ENCODE results near the gene MLLT3.

MLLT3 gene

DNA sequence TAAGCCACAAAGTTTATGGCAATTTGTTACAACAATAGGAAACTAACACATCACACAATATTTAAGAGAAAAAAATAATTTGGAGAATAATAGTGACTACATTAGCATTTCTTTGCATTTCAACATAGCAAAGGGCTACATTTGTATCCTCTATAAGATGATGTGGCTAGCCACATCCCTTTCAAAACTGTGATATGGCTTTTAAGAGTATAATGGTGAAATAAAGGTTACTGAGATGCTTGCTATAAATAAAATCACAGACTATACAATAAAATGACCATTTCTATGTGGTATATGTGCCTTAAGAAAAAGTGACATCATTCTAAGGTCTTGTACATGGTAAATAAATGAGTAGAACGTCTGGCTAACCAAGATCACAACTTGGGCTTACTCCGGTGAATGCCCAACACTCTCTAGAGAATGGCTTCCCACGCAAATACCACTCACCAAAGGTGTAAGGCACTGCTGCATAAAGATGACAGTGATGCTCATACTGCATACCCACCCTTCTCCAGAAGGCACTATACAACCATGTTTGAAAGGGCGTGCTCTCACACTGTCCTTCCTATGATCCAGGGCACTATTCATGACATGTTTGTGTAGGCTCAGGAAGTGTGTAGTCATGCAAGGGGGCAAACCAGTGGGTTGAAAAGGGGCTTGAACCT is 286.5 kb downstream of the MLLT3 start:
- no peak for DNase-seq (ENCODE audit: low read depth)

DNA sequence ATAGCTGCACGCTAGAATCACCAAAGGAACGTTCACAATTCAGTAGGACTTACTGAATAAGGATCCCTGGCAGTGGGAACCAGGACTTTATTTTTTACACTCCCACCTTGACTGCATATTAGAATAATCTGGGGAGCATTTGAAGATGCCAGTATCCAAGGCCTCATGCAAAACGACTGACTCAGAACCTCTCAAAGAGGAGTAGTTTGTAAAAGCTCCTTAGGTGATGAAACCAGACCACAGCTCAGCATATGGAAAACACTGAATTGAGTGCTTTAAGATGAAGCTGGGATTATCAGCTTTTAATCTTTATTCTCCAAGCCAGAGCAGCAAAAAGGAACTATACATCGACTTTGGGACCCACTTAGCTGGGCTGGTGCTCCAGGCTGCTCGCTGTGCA is 288.3 kb downstream of the MLLT3 start:
- no peak for DNase-seq (ENCODE audit: low read depth)

DNA sequence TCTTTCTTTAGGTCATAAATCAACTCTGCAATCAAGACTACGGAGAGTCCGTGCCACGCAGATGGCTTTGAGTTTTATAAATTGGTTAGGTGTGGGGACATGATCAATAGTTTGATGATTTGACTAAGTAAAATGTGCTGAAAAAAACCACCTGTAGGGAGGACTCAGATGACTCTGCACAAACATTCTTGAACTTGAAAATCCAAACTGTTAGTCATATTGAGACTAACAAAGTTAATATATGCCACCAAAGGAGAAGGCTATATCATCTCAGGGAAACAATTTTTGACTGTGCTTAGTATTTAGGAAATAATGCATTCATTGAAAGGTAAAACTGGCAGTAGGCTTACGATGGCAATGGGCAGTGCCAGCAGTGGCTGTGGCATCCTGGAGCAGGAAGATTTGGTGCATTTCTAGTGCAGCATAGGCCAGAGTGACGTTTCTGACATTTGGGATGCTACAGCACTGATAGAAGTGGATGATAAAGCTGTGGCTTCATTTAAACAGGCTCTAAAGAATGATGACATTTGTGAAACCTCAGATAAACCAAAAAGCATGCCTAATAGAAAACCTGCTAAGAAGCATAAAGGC is 291.1 kb downstream of the MLLT3 start:
- no peak for DNase-seq (ENCODE audit: low read depth)

DNA sequence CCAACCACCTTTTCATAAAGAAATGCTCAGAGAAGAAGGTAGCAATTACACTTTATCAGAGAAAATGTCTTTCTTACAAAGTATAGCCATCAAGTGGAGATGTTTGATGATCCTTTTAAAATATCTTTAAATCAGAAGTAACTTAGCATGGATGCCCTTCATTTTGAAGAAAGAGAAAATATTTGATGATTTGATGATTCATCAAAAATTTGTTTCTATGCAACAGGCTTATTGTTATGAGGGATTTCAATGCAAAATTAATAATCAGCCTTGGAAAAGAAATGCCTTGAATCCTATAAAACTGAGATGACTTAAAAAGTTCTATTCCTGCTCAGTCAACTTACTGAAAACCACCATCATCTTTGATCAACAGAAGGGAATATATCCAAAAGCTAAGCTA is 291.6 kb downstream of the MLLT3 start:
- no peak for DNase-seq (ENCODE audit: low read depth)

DNA sequence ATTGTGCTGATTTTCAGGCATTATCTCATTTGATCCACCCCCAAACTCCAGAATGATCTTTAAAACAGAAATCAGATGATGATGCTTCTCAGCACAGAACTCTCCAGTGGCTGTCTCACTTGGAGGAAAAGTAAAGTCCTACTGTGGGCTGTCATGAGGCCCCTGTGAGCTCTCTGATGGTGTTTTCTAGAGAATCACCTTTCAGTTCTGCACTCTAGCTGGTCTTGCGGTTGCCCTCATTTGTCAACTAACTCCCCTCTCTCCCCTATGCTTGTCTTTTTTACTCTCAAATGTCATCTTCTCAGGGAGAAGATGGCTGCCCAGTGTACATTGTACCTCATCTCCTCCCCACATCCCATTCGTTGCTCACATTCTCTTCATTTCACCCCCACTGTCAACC is 295.8 kb downstream of the MLLT3 start:
- DNase-seq (ENCODE audit: low read depth): no peak

DNA sequence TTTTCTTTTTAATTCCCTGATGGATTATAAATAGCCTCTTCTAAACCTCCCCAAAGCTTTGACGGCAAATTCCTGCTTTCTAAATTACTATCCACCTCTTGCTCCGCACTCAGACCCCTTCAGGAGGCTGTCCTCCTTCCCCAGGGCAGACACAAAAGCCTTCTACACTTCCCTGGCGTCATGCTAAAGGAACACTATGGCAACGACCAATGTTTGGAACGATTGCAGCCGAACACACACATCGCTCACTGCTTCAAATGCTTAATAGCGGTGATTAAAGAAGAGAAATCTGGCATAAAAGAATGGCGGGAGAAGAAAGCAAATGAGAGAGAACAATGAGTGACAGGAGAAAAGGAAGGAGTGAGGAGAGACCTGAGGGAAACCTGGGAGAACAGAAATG is 297.3 kb downstream of the MLLT3 start:
- no peak for DNase-seq (ENCODE audit: low read depth)

DNA sequence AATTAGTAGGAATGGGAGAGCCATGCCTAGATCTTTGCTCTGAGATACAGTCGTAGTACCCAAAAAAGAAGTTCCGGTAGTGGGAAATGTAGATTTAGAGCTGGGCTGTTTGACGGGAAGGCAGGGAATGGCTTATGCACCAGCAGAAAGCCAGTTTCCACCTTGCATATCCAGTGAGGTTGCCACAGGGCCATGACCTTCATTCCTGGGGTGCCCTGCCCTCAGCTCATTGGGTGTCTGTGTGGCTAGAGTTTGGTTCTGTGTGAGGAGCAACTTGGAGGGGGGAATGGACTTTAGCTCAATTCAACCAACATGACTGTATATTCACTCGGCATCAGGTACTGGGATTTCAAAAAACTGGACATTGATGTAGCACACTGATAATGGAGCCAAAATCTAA is 300.1 kb downstream of the MLLT3 start:
- no peak for DNase-seq (ENCODE audit: low read depth)

DNA sequence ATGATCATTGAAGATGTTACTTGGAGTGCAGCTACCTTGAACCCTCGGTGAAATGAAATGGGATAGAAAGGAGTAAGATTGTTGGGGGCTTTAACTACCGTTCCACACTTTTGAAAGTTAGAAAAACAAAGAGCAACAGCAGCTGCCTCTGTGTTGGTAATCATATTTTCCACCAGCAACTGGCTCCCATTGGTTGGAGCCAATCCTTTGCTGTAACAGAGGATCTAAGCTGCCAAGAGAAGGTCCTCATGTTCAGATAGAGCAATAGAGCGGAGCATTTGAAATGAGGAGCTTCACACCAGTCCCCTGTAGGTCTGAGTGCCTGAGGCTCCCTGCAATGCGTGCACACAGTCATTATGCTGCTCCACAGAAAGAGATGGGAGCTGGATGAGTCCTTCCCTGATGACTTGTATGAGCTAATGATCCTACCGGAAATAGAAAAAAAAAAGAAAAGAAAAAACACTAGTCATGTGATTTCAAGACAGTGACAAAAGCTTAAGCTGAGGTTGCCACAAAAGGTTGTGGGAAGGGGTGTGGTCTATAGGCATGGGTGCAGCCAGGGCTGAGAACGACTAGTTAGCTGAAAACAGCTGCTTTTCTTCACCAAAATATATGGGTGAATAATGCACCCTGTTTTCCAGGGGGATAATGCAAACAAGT is 300.7 kb downstream of the MLLT3 start:
- peak; percentile 25 for DNase-seq (ENCODE audit: low read depth)

DNA sequence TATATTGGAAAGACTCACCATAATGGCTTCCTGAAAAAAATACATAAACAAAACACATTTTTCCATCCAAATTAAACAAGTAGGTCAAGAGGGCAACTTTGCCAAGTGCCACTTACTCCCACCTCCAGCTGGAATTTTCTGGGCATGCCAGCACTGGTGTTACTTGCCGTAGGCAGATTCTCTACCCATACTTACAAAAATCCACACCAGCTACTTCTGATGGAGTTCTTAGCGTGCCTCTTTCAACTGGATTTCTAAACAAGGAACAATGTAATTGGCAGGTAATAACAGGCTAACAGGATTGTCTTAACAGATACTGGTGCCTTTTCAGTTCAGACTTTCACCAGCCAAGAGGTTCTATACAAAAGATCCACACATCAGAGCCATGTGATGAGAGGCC is 301.4 kb downstream of the MLLT3 start:
- no peak for DNase-seq (ENCODE audit: low read depth)

DNA sequence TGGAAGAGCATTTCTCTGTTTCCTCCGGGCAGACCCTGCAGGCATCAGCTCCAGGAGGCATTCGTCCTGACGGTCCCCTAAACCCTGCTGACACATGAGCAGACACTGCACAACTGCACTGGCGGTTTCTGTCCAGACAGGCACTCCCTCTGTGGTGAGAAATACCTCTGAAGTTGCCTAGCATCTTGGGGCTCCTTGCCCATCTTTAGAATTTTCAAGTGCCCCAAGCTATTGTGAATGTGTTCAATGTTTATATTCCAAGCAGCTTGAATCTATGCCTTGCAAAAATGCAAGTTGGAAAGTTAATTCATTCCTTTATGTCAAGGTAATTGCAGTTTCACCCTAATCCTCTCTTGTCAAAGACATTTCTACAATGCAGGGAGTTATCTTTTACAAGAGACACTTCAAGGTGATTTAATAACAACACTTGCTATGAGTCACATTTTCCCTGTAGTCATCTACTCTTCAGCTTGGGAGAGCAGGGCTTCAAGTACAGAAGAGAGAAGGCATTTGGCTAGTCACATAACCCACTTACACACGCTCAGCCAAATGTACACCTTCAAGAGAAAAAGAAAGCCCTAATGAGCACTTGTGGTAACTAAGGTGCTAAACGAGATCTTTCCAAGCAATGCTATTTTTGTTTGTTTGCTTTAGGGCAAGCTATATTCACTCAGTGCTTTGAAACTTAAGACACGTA is 302.5 kb downstream of the MLLT3 start:
- DNase-seq (ENCODE audit: low read depth): peak; percentile 15

DNA sequence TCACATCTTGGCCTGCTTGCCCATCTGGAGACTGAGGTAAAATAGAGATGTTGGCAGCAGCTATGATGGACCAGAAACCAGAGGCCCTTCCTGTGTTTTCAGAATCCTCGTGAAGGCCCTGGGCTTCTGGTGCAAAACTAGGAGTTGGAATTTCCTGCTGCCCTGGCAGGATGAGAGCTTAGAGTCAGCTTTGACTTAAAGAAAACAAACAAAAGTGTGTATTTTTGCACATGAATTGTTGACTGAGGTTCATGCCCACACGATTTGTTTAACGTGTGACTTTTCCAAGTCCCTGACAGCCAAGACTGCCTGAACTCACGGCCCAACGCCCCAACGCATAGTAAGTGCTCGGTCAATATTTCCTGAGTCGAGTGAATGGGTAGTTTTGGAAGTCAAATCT is 303.1 kb downstream of the MLLT3 start:
- no peak for DNase-seq (ENCODE audit: low read depth)

DNA sequence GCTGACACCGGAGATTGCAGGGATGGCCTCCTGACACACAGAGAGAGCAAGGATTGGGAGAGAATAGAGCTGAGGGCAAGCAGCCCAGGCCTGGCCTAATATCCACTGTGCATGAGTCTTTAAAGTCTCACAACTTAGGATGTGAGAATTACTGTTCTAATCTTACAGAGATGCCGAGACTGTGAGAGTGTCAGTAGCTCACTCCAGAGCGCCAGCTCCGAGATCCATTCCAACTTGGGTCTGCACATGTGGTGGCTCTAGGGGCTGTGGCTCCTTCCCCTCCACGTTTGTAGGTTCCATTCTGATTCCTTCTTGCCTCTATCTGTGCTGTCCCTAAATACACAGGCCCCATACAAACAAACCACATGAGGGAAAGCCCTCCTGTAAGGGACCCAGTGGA is 304.6 kb downstream of the MLLT3 start:
- no peak for DNase-seq (ENCODE audit: low read depth)

DNA sequence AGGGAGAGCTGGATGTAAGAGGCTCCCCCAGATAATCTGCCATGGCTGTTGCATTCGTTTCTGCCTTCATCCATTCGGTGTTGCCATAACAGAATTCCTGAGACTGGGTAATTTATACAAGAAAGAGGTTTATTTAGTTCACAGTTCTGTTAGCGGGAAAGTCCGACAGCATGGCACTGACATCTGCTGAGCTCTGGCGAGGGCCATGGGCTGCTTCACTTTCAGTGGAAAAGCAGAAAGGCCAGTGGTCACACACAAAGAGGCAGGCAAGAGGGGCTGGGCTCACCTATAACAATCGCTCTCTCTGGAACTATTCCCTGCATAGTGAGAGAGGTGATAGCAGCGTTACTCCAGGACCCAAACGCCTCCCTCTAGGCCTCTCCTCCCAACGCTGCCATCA is 305.9 kb downstream of the MLLT3 start:
- DNase-seq (ENCODE audit: low read depth): no peak

DNA sequence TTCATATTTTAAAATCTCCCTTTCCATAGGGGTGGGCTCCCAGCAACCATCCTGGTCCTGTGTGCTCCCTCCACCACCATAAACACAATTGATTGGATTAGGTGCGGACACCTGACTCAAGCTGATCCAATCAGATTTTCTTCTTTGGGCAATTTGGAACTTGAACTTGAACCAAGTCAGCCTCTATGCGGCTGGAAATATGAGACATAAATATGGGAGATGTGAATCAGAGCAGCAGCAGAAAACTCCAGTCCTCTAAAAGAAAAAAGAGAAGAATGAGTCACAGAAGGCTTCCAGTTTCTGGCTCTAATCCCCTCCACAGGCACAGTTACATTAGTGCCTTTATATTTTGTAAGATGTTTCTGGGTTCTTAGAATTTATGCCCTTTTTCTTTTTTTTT is 306.6 kb downstream of the MLLT3 start:
- no peak for DNase-seq (ENCODE audit: low read depth)

DNA sequence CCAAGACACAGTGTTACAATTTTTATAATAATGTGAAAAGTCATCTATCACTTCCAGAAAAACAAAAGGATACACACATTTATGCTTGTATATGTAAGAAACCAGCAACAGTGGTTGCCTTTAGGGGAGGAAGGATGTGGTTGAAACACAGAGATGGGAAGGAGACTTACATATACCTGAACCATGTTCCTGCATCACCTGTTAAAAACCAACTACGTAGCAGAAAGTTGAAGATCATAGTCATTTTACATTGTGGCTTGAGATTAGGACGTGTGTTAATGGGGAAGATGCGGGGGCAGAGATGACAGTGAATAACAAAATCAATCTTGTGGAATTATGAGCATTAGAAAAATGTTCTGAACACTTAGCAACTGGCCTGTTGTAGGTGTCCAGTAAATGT is 307.3 kb downstream of the MLLT3 start:
- no peak for DNase-seq (ENCODE audit: low read depth)

DNA sequence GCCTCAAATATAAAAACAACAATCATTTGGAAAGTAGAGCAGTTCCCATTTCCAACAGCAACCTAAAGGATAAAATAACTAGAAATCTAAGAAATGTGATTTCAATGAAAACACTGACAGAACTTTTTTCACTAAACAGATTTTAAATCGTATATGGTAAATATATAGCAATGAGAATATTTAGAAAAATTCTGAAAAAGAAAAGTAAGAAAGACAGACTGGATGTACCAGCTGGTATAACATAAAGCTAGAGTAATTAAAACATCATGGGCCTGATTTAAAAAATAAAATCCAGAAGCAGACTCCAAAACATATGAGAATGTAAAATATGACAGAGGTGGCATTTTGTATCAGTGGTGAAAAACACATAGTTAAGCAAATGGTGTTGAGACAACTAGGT is 308.9 kb downstream of the MLLT3 start:
- no peak for DNase-seq (ENCODE audit: low read depth)

DNA sequence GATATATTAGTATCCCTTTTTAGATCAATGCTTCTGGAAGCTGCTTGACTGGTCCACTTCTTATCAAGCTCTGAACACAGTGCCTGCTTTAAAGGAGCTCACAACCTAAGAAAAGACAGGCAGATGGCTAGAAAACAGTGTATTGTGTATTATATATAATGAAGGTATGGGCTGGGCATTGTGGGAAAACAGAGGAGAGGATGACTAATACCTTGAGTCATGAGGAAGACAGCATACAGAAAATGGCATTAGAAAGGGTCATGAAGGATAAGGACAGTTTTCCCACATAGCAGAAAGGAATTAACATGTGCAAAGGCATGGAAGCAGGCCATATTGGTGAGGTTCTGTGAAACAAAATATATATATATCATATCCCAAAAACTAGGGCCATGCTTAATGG is 309.6 kb downstream of the MLLT3 start:
- DNase-seq (ENCODE audit: low read depth): no peak

DNA sequence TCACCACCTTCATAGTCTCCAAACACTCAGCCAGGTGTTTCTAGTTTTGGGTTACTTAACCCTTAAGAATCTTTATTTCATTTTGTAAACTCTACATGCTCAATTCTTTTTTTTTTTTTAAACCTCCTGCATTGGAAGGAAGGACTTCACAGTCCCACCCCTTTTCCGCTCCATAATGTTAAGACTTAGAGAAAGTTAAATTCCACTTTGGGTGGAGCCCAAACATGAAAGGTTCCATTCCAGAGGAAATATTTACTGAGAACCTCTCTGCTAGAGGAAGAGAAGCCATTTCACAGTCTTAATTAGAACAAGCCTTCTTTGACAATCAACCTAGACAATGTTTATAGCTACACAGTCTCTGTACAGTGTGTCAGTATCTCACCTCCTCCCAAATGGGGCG is 312.3 kb downstream of the MLLT3 start:
- no peak for DNase-seq (ENCODE audit: low read depth)

DNA sequence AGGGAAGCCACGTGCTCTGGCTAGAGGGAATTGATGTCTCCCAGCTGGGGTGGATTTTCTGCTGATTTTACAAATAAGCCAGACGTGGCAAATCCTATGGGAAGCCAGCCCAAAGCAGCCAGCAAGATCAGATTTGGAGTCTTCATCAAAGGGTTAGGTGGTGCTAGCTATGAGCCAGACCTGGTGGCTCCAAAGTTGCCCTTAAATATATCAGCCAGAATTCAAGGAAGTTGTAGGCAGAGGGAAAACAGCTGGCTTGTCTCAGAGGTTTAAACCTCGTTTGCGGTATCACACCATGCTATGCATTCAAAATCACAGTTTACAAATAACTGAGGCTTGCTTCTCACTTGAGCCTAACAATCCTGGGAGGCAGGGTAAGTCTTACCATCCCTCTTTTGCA is 313.2 kb downstream of the MLLT3 start:
- DNase-seq (ENCODE audit: low read depth): no peak

DNA sequence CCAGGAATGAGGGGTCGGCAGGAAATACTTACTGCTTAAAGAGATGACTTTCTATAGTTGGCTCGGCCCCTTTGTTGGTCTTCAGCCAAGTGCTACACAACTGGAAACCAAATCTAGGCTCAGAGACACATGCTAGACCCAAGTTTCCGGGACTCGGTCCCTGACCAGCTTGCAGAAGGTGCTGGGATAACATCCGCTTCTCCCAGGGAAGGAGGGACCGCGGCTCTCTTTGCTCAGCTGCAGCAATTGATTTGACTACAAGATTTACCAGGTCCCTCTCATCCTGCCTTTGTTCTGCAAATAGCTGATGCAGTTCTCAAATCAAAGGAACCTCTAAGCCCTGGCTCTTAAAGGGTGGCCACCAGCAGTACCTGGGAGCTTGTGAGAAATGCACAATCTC is 314.7 kb downstream of the MLLT3 start:
- DNase-seq (ENCODE audit: low read depth): no peak

DNA sequence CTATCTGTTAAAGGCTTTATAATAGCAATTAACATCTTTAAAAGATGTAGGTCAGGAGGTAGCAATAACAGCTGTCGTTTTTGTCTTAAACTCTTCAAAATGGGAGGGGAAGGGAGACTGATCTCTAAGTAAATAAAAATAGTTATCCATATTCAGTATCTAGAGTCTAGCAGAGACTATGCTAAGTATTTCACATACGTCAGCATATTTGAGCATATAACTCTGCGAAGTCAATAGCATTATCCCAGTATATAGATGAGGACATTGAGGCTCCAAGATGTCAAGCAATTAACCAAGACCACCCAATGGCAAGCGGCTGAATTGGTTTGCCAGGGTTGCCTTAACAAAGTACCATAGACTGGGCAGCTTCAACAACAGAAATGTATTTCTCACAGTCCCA is 316.8 kb downstream of the MLLT3 start:
- DNase-seq (ENCODE audit: low read depth): no peak

DNA sequence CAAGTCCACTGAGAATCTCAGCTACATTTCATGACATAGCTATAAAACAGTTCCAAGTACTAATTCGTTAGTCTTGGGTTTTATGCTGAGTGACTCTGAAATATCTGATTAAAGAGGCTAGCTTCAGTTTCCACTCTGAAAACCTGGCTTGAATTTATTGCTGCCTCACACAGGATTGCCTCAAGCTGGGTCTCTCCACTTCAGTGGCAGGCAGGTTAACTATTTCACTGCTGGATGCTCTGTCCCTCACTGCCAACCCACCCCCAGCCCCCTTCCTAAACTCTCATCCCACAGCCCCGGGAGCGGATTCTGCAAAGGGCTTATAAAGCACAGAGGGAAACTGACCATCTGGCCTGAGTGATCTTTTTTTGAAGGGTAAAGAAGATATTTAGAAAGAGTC is 318.3 kb downstream of the MLLT3 start:
- no peak for DNase-seq (ENCODE audit: low read depth)

DNA sequence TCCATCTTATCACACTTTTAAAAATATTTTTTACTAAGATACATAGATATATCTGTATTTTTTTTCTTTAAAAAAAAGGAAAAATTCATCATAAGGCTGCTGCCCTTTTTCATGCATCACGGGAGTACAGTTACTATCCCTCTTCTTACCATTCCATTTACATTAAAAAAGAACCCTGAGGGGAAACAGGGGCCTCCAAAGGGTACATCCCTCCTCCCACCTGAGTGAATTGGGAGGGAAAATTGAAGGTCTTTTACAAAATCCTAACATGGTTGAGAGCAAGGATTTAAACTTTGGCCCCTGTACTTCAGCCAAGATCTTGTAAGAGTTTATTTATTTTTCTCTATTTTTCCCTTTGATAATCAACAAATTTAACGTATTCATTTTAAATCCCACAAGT is 319.2 kb downstream of the MLLT3 start:
- no peak for DNase-seq (ENCODE audit: low read depth)

All from activated T-helper 1 cell treated with Interleukin-2 at 50 U/mL for 16 hours (primary cell).